Measurements from ENCODE around the gene EEIG1.

The EEIG1 gene

DNA sequence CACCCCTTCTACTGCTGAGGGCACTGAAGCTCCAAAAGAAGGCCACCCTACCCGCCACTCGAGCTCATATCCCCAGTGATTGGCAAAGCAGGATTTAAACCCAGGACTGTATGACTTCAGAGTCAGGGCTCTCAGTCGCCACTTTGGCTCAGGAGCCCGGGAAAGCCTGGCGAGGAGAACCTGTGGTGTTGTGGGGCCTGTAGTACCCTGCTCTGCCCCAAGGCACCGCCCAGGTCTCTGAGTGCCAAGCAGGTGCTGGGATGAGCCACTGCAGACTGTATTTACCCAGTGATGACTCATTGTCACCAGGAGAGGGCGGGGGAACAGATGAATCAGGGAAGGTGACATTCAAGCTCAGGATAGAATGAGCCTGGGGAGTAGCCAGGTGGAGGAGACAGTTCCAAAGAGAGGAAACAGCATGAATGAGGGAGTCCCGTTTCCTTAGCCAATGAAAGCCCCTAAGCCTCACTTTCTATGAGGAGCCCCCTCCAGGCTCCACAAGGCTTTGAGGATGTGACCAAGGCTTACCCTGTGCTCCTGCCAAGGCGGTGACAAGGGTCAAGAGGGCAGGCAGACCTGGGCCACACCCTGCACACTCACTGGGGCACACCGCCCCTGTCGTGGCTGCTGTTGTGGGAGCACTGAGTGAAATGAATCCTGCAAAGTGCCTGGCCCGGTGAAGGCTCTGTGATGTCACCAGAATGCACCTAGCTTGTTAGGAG lies 25.3 kb downstream of the EEIG1 start:
- FAIRE-seq, result no peak

DNA sequence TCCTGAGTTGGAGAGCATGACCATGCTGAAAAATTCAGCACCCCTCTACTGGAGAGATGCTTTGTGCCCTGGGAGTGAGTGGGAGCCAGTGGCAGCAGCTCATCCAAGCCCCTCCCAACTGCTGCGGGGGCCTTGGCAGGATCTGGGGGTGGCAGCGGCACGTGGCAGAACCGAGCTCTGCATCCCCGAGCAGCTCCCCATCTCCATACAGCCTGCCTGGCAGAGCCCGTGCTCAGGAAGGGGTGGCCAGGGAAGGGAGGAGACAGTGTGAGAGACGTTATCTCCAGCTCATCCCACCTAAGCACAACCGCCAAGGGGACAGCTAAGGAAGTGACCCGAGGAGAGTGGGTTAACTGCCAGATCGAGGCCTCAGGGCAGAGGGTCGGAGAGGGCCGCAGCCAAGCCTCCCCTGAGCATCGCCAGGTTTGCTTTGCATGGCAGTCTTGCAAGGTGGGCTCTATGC lies 25.9 kb downstream of the EEIG1 start:
- FAIRE-seq, result no peak

DNA sequence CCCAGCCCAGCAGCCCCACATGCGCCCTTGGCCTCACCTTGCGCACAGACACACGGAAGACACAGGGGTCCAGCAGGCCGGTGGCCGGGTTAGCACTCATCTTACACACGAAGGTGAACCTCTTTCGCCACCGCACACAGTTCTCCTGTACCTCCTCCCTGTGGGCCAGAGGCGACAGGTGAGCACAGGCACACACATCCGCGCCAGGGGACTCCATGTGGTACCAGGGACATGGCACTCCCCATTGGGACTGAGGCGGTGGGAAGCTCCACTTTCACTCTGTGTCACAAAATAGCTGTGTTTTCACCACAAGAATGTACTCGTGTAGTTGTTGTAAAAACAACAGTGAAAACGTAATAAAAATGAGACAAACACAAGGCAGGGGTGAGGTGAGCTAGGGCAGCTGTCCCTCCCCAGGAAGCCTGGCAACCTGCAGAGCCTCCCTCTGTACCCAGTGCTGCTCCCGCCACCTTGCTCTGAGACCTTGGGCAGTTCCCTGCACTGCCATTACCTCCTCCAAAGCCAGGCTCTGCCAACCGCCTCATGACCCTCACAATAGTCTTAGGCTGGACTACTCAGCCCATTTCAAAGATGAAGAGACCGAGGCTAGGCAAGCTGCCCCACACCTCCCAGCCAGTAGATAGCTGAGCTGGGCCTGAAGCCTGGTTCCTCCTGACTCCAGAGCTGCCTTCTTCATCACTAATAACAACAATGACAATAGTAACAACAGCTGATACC lies 26.9 kb downstream of the EEIG1 start:
- no peak for FAIRE-seq

DNA sequence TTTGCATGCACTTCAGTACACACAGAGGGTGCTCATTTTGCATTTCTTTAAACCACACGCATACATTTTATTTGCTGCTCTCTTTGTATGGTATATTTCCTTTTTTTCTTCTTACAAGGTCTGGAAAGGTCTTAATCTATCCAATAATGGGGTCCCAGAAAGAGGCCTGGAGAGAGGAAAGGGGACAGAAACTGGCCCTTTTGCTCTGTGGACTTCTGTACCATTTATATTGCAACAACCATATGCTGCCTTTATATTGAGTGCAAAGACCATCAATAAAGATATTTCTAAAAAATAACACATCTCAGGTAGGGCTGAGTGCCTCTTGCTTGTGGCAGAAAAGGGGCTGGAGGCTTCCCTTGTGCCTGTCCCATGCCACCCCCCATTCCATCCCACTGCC lies 27.6 kb downstream of the EEIG1 start:
- no peak for FAIRE-seq

DNA sequence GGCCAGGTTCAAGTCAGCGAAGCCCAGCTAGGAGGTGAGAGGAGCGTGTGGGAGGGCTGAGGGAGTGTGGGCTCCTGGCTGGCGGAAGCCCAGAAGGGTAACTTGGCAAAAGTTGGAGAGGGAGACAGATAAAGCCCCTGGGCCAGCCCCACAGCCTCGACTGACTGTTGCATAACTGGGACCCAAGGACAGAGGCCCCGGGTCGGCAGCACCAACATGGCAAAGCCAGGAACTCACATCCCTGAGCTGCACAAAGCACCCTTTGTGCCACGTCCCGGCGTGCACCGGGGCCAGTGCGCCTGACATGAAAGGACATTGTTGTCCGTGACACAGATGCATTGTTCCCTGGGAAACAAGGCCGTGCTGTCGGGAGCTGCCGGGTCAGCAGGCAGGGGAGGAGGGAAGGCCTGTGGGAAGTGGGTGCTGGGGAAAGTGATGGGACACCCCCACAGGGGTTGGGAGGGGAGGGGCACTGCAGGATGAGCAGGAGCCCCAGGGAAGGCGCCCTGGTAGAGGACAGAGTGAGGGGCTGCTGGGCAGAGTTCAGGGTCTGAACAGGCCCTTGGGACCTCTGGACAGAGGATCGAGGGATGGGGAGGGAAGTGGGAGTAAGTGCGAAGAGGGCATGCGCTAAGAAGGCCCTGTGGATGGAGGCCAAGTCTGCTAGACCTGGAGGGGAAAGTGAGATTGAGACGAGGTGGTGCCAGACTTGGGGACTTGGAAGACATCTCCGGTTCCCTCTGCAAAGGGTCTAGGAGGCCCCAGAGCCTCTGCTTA lies 30.1 kb downstream of the EEIG1 start:
- no peak for FAIRE-seq

DNA sequence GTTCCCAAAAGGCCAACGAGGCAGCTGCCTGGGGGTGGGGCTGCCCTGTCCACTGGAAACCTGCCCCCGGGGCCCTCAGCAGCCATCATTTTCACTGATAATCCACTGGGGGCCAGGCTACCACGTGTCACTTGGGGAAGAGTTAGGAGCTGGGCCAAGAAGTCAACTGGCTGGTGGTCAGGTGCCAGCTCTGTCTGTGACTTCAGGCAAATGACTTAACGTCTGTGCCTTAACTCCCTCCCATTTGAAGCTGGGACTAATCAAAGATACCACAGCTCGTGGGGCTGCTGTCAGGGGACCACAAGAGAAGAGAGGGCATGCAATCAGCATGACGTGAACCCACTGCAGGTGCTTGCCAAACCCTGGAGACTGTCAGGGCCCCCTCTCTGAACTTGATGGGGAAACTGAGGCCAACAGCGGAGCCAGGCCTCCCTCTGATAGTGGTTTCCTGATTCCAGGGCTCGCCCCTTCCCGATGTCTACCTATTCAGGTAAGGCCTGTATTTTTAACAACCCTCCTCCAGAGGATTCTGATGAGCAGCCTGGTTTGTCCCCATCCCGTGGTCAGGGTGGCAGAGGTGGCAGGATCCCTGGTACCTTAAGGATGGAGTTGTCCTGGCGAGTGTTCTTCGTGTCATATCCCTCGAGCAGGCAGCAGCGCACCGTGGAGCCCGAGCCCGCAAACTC lies 30.8 kb downstream of the EEIG1 start:
- no peak for FAIRE-seq

DNA sequence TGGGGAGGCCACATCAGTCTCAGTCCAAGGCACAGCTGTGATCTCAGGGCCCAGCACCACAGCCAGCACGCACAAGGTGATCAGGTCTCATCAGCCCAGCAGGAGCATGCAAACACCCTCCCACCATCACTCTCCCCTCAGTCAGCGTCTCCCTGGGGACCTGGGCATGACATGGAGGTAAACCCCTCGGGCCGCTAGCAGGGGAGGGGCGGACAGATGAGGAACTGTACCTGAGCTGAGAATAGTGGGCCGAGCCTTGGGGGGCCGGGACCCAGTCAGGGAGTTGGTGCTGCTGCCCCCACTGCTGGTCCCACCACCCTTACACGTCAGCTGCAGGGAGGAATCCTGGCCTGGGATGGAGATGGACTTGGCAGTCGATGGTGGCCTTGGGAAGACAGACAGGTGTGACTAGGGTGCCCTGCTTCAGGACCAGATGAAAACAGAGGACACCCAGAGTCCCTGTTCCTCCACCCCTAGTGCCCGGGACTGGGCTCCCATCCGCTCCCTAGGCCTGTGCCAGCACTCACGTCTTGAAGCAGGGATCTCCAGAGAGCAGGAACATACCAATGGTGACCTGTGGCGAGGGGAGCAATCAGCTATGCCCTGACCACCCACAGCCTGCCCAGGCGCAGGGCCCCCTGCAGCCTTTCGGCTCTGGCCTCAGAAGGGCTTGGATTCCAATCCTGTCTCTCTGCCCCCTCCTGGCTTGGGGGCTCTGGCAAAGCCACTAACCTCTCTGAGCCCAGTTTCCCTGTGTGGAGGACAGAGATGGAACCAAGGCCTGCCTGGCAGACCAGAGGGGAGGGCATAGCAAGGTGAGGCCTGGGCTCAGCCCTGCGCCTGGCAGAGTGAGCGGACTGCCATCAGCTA lies 32.7 kb downstream of the EEIG1 start:
- FAIRE-seq, result no peak

DNA sequence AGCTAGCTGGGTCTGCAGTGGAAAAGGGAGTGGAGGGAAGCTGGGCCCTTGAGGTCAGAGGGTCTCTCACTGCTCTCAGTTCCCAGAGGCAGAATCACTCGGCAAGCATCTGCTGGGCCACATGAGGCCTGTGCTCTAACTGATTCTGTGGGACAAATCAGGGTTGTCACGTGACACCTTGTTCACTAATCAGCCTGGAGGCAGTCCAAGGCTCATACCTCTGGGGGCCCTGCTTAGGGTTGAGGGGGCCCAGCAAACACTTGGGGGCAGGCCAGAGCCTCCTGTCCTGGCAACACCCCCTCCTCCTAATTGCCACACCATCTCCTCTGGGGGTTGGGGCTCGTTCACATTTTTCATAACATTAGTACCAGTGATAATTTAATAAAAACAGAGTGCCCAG lies 34.1 kb downstream of the EEIG1 start:
- FAIRE-seq, result no peak

DNA sequence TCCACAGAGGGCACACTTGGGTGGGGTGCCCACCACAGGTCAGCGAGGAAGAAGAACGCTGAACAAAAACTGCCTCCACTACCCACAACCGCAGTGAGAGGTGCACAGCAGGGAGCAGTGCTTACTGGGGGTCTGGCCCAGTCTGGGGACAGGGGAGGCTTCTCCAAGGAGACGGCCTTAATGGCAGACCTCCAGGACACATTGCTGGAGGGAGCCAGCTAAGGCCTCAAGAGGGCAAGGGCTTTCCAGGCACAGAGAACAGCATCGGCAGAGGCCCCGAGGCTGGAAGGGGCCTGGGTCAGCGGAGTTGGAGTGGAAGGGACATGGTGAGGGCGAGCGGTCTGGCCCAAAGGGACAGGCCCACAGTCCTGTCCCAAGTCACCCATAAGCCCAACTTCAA lies 34.8 kb downstream of the EEIG1 start:
- no peak for FAIRE-seq

DNA sequence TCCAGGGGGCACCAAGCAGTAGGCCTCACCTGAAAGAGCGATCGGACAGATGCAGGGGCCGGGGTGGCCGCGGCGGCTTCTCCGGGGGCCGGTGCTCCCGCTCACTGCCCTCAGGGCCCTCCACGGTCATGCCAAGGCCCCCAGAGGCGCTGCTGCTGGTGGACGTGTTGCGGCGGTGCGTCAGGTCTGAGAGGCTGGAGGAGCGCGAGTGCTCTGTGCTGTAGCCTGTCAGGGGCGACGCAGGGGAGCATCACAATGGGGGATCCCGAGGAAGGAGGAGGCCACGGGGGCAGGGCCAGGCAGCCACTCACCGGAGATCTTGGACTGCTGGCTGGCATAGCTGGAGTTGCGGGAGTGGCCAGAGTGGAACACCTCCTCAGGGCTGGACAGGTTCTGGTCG lies 35.5 kb downstream of the EEIG1 start:
- FAIRE-seq, result no peak

DNA sequence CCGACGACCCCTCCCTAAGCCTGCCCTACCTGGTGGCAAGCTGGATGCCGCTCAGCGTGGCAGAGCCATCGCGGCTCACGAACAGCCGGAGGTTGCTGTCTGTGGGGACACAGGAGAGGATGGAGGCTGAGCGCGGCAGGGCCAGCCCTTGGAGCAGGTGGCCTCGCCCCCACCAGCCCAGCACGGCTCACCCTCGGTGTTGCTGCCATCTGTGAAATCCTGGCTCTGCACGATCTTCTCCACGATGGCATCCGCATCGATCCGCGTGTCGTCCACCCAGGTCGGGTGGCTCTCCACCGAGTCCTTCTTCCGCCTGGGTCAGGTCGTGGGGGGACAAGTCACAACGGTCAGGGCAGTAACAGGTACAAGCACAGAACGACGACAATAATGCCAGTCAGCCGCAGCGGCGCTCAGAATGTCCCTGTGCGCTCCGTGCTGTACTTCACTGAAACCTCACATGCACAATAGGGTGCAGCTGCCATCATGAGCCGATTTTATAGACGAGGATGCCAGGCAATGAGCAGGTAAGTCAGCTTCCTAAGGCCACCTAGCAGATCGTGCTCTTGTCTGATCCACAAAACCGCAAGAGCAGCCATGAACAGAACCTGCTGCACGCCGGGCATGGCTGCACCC lies 36.1 kb downstream of the EEIG1 start:
- no peak for FAIRE-seq

DNA sequence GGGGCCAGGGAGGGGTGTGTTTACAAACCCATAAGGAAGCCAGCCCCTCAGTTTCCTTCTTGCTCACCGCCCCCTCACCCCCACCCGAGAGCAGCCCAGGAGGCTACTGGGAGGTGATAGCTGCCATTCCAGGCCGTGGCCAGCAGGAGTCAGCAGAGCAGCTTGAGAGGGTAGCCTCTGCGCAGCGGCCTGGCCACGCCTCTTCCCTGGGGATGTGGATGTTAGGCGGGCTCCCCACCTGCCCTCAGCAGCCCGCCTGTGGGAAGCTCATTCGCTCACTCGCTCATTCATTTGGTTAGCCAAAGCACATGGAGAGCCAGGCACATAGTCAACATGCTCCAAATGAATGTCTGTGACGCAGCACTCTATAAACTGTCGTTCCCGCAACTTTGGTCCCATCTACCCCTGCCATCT lies 37.1 kb downstream of the EEIG1 start:
- no peak for FAIRE-seq

DNA sequence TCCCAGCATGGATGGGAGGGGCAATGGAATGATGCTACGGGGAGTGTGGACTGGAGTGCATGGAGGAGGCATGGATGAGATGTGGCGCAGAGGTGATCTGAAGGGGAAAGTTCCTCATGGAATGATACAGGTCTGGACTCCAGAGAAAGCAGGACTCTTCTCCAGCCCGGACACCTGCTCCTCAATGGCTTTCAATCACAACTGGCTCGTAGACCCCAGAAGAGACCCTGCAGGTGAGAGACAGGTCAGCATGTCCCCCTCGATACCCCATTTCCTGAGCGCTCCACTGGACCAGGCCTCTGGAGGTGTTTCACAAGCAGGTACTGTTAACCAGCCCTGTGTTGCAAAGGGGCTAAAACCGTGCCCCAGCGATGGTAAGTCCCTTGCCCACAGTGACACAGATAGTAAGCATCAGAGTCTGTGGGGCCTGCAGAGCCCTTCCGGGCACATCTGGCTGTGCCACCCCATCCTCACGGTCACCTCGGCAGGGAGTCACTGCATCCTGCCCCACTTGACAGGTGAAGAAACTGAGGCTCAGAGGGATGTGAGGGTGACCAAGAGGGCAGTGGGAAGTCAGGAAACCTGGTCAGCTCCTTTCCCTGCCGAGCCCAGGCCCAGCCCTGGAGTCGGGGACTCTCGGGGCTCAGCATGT lies 37.7 kb downstream of the EEIG1 start:
- FAIRE-seq, result no peak

DNA sequence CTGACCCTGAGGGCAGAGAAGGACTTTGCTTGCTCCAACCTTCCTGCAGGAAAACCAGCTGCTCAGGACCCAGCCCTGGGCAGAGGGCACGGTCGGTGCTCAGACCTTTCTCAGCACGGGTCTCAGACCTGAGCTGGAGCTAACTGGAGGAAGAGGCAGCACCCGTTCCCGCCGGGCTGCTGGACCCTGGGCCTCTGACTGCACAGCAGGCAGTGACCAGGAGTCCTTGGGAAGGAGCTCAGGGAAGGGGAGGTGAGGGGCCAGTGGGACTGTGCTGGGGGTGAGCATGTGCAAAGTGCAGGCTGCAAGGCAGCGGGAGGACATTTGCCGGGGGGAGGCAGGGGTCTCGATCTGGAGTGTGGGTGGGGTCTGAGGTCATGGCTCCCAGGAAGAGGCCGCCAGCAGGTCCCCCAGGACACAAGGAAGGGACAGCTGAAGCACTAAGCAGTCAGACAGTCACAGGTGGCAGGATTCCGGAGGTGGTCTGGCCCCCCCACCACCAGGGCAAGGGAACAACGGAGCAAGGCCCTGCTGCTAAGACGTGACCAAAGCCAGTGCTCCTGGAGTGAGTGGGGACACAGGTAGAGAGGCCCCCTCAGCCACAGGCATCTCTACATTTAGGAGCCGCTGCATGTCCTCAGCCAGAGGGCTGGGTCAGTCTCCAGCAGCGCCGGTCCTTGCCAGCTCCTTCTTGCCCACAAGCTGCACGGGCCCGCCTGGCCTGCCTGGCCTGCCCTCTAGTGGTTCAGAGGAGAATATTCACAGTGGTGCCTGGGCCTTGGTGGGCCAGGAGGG lies 38.4 kb downstream of the EEIG1 start:
- FAIRE-seq, result no peak

DNA sequence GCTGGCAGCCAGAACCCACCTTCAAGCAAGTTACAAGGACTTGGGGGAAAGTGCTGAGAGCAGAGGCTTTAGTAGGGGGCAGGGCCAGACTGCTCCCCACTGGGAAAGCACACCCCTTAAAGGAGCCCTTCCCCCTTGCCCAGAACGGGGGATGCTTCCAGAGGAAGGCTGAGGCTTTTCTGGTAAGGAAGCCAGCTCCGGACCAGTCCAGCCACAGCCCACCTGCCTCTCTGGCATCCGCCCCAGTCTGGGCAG lies 38.9 kb downstream of the EEIG1 start:
- FAIRE-seq, result no peak

DNA sequence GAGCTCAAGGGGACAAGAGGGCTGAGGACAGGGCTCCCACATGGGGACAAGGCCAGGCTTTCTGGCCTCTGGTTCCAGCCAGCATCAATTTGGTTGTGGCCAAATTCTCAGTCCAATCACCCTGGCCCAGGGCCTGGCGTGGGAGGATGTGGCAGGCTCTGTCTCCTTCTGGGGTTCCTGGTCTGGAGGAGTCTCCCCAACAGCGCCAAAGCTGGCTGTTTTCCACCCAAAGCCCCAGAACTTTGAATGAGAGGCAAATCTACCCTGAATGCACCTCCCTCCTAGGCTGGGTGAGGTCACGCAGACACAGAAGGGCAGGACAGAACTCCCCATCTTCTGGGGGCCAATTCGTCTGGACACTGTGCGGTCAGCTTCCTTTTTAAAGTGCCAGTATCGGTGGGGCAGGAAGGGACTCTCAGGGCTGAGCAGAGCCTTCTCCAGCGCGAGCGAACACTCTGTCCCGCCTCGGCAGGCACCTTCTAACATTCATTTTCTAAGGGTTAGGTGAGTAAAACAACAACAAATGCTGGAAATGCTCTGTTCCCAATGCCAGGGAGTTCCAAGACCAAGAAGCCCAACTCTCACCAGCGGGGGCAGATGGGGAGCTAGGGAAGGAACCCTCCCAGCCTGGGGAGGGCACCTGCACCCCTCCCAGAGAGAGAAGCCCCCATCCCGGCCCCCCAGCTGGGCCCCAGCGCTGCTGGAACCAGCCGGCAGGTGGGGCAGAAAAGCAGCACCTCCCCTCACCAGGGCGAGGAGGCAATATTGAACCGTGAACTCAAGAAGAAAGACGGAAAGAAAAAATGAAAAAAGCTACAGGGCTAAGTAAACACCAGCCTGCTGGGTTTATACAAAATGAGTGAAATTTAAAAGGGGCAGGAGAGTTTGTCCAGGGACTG lies 39.5 kb downstream of the EEIG1 start:
- no peak for FAIRE-seq

DNA sequence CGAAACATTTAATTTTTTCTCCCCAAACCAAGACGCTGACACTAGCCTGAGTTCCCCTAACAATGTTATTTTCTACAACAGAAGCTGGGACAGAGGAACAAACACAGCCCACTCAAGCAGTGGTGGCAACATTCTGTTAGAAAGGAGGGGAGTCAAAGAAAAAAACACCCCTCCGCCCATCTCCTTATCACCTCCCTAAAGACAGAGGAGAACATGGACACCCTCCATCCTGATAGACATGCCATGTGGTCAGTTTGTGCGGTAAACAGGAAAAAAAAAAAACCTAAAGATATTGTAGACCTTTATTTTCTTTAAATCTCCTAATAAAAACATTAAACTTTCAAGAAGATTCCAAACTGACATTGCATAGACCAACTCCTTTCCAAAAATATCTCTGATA lies 40.2 kb downstream of the EEIG1 start:
- FAIRE-seq, result no peak

DNA sequence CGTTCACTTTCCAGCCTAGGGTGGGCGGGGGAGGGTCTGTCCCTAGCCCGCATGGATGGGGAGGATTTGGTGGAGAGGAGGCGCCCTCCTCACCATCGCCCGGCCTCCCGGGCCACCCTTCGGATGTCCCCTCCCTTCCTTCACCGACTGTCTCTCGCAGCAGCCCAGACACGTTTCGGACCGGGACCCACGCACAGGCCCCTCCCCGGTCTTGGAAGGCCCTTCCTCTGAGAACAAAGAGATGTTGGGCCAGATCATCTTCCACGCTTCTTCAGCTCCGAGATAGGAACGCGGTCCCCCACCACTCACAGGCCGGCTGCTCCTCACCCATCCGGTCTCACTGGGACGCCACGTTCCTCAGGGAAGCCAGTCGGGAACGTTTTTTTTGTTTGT lies 42.5 kb downstream of the EEIG1 start:
- no peak for FAIRE-seq

Measured in TTC549 (cell line).